ENCODE data around the gene GSE1.

Gene GSE1

DNA sequence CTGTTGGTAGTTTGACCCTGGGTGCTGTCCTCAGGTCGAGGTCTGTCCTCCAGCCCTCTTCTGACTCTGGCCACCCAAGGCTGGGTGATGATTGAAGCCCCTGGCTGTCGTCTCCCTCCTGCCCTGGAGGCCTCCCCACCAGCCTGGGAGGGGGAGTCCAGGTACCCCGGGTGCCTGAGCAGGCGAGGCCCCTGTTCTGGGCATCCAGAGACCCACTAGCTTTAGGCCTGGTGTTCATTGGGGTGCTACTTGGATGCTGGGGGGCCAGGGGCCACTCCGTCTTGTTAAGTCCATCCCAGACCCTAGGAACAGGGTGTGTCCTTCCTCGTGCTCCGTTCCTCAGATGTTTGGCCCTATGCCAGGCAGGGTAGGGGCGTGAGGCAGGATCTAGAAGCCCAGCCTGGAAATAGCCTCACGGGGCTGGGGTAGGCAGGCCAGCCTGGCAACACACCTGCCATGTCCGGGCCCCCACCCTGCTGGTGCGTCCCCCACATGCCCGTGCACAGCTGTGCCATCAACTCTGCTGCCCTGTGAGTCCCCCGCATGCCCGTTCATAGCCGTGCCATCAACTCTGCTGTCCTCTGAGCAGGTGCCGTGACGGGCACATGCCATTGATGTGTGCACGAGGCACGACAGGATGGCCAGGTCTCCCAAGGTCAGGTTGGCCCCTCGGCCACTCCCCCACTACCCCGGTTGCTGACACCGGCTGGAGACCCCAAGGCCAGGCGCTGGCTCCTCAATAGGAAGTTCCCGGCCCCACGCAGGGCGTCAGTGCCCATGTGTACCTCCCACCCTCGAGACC lies 38.7 kb downstream of the GSE1 start:
- H3K36me3 ChIP-seq (ENCODE audit: insufficient read depth, low read length) = peaks cover 10% of the 10 kb centered on the region; the same call in 1 of the 2 replicates
- H3K27me3 ChIP-seq (ENCODE audit: insufficient read depth, low read length) = no peaks in the 10 kb centered on the region
- H3K79me2 ChIP-seq (ENCODE audit: control insufficient read depth, insufficient read depth, low read length, unreplicated experiment) = no peaks in the 10 kb centered on the region

DNA sequence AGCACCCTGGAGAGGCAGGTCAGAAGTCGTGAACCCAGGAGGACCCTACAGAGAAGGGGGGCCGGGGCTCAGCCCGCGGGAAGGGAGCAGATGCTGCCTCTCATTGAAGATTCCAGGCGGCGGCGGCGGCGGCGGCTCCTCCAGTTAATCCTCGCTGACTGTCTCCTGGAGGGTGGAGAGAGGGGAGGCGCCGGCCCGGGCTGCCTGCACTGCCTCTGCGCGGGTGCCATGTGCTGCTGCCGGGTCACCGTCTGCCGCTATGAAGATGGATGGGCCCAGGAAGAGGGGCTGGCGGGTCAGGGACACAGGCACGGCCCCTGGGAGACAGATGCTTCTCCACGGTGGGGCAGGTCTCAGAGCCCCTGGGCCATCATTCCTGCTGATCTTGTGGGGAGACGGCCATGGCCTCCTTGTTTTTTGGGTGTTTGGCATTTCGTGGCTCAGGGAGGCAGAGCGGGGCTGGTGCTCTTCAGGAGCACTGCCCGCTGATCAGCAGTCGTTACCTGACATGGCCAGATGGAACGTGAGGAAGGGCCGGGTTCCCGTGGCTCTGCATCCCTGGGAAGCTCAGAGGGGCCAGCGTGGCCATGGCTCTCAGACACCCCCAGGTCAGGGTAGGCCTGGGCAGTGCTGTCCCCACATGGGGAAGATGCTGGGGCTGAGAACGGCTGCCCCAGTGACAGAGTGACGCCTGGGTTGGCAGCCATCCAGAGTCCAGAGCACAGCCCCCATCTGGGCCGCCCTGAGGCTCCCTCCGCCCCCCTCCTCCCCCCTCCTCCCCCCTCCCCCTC lies 39.5 kb downstream of the GSE1 start:
- Histone ChIP-seq H3K36me3 (ENCODE audit: insufficient read depth, low read length) (peaks cover 11% of the 10 kb centered on the region; the same call in 1 of the 2 replicates), H3K27me3 (ENCODE audit: insufficient read depth, low read length) (no peaks in the 10 kb centered on the region), H3K4me3 (ENCODE audit: low read depth, low read length) (no peak overlapping the region), H2AFZ (ENCODE audit: low read length, unreplicated experiment) (no peak overlapping the region), H3K27ac (ENCODE audit: low read depth, low read length) (no peak overlapping the region), H3K4me1 (ENCODE audit: control insufficient read depth, insufficient read depth, low read length, unreplicated experiment) (peaks cover 3% of the 10 kb centered on the region), H3K79me2 (ENCODE audit: control insufficient read depth, insufficient read depth, low read length, unreplicated experiment) (no peaks in the 10 kb centered on the region)

More for the DNA sequence above, 38.7 kb downstream of the GSE1 start:
- H2AFZ ChIP-seq (ENCODE audit: low read length, unreplicated experiment) = no peak overlapping the region
- H3K4me3 ChIP-seq (ENCODE audit: low read depth, low read length) = no peak overlapping the region
- no peak overlapping the region for H3K27ac ChIP-seq (ENCODE audit: low read depth, low read length)
- H3K4me1 ChIP-seq (ENCODE audit: control insufficient read depth, insufficient read depth, low read length, unreplicated experiment) = peaks cover 3% of the 10 kb centered on the region

DNA sequence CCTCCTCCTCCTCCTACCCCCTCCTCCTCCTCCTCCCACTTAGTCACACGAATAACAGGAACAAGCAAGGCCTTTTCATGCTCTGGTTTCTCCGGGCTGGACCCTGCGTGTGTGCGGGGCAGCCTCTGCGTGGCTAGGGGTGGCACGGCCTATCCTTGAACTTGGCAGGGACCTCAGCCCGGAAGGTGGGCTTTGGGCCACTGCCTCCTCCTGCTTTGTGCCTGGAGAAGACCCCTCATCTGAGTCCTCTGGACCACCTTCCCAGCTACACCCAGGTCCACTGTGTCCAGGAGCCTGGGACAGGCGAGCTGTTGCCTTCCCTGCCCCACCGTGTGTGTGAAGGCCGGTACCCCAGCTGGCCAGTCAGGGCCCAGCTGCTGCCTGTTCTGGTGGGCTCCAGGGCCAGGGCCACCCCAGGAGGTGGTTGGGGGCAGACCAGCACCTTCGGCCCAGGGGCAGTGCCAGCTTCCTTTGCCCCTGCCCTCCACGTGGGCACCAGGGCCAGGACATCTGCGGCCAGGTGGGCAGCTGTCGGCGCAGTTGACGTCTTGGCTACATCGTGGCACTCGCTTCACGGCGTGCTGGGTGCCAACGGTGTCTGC lies 40.3 kb downstream of the GSE1 start:
- no peak overlapping the region for H3K27ac ChIP-seq (ENCODE audit: low read depth, low read length)
- no peaks in the 10 kb centered on the region for H3K79me2 ChIP-seq (ENCODE audit: control insufficient read depth, insufficient read depth, low read length, unreplicated experiment)
- H2AFZ ChIP-seq (ENCODE audit: low read length, unreplicated experiment) = no peak overlapping the region
- peaks cover 3% of the 10 kb centered on the region for H3K4me1 ChIP-seq (ENCODE audit: control insufficient read depth, insufficient read depth, low read length, unreplicated experiment)
- no peak overlapping the region for H3K4me3 ChIP-seq (ENCODE audit: low read depth, low read length)
- H3K36me3 ChIP-seq (ENCODE audit: insufficient read depth, low read length) = peaks cover 11% of the 10 kb centered on the region; the same call in 1 of the 2 replicates
- no peaks in the 10 kb centered on the region for H3K27me3 ChIP-seq (ENCODE audit: insufficient read depth, low read length)

DNA sequence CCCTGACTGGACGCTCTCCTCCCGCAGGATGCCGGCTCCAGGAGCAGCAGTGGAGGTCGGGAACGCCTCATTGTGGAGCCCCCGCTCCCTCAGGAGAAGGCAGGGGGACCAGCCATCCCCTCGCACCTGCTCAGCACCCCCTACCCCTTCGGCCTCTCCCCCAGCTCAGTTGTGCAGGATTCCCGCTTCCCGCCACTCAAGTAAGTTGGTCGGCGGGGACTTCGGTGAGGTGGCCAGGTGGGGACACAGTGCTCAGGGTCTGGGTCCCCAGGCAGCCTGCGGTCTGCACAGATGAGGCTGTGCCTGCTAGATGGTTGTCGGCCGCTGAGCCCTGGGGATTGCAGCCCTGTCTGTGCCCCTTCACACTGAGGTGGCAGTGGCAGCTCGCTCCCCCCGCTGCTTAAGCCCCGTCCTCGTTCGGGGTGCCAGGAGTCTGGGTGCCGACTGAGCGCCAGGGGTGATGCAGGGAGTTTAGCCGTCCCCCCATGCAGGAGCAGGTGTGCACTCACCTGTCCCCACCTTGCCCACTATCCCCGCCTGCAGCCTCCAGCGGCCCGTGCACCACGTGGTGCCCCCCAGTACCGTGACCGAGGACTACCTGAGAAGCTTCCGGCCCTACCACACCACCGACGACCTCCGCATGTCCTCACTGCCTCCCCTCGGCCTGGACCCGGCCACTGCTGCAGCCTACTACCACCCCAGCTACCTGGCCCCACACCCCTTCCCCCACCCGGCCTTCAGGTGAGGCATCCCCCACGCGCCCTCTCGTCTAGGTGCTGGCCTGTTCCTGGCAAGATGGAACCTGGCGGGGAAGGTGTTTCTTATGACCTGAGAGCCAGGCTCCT lies 41.4 kb downstream of the GSE1 start:
- peaks cover 3% of the 10 kb centered on the region for H3K4me1 ChIP-seq (ENCODE audit: control insufficient read depth, insufficient read depth, low read length, unreplicated experiment)
- H3K27ac ChIP-seq (ENCODE audit: low read depth, low read length) = no peak overlapping the region
- H3K79me2 ChIP-seq (ENCODE audit: control insufficient read depth, insufficient read depth, low read length, unreplicated experiment) = no peaks in the 10 kb centered on the region
- H3K4me3 ChIP-seq (ENCODE audit: low read depth, low read length) = no peak overlapping the region
- no peaks in the 10 kb centered on the region for H3K27me3 ChIP-seq (ENCODE audit: insufficient read depth, low read length)
- H2AFZ ChIP-seq (ENCODE audit: low read length, unreplicated experiment) = no peak overlapping the region
- peaks cover 11% of the 10 kb centered on the region; the same call in 1 of the 2 replicates for H3K36me3 ChIP-seq (ENCODE audit: insufficient read depth, low read length)

DNA sequence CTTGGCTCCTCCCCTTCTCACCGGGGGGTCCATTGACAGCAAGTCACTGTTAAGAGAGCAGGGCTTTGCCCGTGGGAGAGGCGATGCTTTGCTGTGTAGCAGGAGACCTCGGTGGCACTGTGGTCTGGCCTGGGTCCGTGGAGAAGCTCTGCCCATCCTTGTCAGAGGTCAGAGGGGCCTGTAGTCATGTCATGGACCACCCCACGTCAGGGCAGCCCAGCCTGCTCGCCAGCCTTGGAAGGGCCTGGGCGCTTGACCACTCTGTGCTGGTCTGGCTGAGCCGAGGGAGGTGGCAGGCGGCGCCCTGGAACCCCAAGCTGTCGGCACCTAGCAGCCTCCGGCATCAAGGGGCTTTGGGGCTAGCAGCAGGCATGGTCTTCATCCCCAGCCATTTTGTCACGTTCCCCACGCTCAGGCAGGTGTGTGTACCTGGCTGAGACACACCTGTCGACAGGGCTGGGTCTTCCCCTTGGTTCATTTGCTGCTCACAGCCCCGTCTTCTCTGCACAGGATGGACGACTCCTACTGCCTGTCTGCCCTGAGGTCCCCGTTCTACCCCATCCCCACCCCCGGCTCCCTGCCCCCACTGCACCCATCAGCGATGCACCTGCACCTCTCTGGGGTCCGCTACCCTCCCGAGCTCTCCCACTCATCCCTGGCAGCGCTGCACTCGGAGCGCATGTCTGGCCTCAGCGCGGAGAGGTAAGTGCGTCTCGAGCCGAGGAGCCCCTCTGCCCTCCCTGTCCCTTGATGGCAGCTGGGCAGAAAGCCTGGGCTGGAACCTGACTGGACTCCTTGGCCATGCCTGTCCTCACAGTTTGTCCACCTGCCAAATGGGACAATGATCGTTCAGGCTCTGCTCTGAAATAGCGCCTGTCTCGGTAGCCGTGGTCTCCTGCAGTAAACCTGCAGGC lies 42.4 kb downstream of the GSE1 start:
- no peaks in the 10 kb centered on the region for H3K79me2 ChIP-seq (ENCODE audit: control insufficient read depth, insufficient read depth, low read length, unreplicated experiment)
- H2AFZ ChIP-seq (ENCODE audit: low read length, unreplicated experiment) = no peak overlapping the region
- no peaks in the 10 kb centered on the region for H3K27me3 ChIP-seq (ENCODE audit: insufficient read depth, low read length)
- H3K36me3 ChIP-seq (ENCODE audit: insufficient read depth, low read length) = peaks cover 11% of the 10 kb centered on the region; the same call in 1 of the 2 replicates
- no peak overlapping the region for H3K27ac ChIP-seq (ENCODE audit: low read depth, low read length)
- H3K4me3 ChIP-seq (ENCODE audit: low read depth, low read length) = no peak overlapping the region
- H3K4me1 ChIP-seq (ENCODE audit: control insufficient read depth, insufficient read depth, low read length, unreplicated experiment) = peaks cover 3% of the 10 kb centered on the region

DNA sequence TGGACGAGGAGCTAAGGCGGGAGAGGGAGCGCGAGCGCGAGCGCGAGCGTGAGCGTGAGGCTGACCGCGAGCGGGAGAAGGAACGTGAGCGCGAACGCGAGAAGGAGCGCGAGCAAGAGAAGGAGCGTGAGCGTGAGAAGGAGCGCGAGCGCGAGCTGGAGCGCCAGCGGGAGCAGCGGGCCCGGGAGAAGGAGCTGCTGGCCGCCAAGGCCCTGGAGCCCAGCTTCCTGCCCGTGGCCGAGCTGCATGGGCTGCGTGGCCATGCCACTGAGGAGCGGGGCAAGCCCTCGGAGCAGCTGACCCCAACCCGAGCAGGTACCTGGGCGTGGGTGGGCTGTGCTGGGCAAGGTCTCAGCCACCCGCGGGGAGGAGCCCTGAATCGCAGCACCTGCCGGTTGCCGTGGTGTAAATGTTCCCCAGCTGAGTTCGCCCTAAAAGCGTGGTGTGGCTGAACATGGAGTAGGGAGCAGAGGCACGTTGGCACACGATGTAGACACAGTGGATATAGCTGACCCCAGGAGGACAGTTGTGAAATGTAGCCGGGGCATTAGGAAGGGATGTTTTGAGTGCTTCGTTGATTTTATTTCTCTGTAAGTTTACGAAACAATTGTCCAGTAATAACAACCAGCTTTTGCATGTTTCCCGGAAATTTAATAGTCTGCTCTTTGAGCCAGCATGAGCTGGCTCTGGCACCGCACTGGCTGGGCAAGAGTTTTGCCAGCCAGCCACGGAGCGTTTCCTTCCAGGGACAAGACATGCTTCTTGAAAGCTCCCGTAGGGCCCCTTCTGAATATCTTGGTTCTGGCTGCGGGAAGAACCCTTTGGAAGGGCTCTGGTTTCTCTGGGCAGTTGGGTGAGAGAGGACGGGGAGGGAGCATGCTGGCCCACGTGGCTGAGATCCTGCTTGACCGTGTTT lies 43.5 kb downstream of the GSE1 start:
- peaks cover 11% of the 10 kb centered on the region; the same call in 1 of the 2 replicates for H3K36me3 ChIP-seq (ENCODE audit: insufficient read depth, low read length)
- no peaks in the 10 kb centered on the region for H3K79me2 ChIP-seq (ENCODE audit: control insufficient read depth, insufficient read depth, low read length, unreplicated experiment)

DNA sequence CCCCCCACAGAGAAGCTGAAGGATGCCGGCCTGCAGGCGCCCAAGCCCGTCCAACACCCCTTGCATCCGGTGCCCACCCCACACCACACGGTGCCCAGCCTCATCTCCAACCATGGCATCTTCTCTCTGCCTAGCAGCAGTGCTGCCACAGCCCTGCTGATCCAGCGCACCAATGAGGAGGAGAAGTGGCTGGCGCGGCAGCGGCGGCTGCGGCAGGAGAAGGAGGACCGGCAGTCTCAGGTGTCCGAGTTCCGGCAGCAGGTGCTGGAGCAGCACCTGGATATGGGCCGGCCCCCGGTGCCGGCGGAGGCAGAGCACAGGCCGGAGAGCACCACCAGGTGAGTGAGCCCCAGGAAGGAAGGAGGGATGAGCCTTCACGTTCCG lies 44.1 kb downstream of the GSE1 start:
- no peaks in the 10 kb centered on the region for H3K79me2 ChIP-seq (ENCODE audit: control insufficient read depth, insufficient read depth, low read length, unreplicated experiment)
- no peak overlapping the region for H3K4me3 ChIP-seq (ENCODE audit: low read depth, low read length)
- H2AFZ ChIP-seq (ENCODE audit: low read length, unreplicated experiment) = no peak overlapping the region
- H3K36me3 ChIP-seq (ENCODE audit: insufficient read depth, low read length) = peaks cover 11% of the 10 kb centered on the region; the same call in 1 of the 2 replicates
- peaks cover 3% of the 10 kb centered on the region for H3K4me1 ChIP-seq (ENCODE audit: control insufficient read depth, insufficient read depth, low read length, unreplicated experiment)
- no peaks in the 10 kb centered on the region for H3K27me3 ChIP-seq (ENCODE audit: insufficient read depth, low read length)
- H3K27ac ChIP-seq (ENCODE audit: low read depth, low read length) = no peak overlapping the region

More for the DNA sequence above, 43.5 kb downstream of the GSE1 start:
- Histone ChIP-seq H3K4me1 (ENCODE audit: control insufficient read depth, insufficient read depth, low read length, unreplicated experiment) (peaks cover 3% of the 10 kb centered on the region), H2AFZ (ENCODE audit: low read length, unreplicated experiment) (no peak overlapping the region), H3K27ac (ENCODE audit: low read depth, low read length) (no peak overlapping the region), H3K4me3 (ENCODE audit: low read depth, low read length) (no peak overlapping the region), H3K27me3 (ENCODE audit: insufficient read depth, low read length) (no peaks in the 10 kb centered on the region)

DNA sequence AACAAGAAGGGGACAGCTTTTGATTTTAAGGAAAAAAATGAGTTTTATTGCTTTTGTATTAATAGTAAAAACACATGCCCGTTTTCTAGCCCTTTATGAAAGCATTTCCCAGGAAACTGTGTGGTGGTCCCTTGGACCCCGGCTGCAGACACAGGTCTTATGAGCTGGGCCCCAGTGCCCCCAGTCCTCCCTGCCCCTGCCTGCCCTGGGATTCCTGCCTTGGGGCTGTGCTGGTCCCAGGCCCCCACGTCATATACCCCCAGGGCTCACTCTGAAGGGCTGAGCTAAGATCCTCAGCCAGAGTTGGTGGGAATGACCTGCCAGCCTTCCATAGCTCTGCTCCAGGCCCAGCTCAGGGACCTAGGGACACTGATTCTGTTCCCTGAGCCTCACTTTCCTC lies 44.9 kb downstream of the GSE1 start:
- Histone ChIP-seq H3K36me3 (ENCODE audit: insufficient read depth, low read length) (peaks cover 11% of the 10 kb centered on the region; the same call in 1 of the 2 replicates), H3K27me3 (ENCODE audit: insufficient read depth, low read length) (no peaks in the 10 kb centered on the region), H3K4me1 (ENCODE audit: control insufficient read depth, insufficient read depth, low read length, unreplicated experiment) (peaks cover 3% of the 10 kb centered on the region), H3K27ac (ENCODE audit: low read depth, low read length) (no peak overlapping the region), H3K79me2 (ENCODE audit: control insufficient read depth, insufficient read depth, low read length, unreplicated experiment) (no peaks in the 10 kb centered on the region), H2AFZ (ENCODE audit: low read length, unreplicated experiment) (no peak overlapping the region), H3K4me3 (ENCODE audit: low read depth, low read length) (no peak overlapping the region)
